ENCODE measurements around the gene KRTAP10-4.

- TF ChIP-seq CTCF (IDR thresholded peaks at IDR 0.05; ENCODE audit: insufficient read depth, low read length): no peak
- TF ChIP-seq POLR2AphosphoS5 (IDR thresholded peaks at IDR 0.05; ENCODE audit: low read depth): no peak
- TF ChIP-seq REST (IDR thresholded peaks at IDR 0.05; ENCODE audit: insufficient replicate concordance, low read depth): no peak
- TF ChIP-seq SPI1 (IDR thresholded peaks at IDR 0.05; ENCODE audit: borderline replicate concordance, low read depth): no peak
Observed at GRCh38 chr21:44556879-44557278, 16.6 kb upstream of the KRTAP10-4 start.
